A673 (cell line): ENCODE data around the gene INTS11. TPM values are rescaled to one million over a fixed set of nuclear protein-coding genes. Genes with fewer than 3 reads are reported as not detected.

Source experiments
- BruUV-seq: library from RNA; stranded (reverse); fragments of 400-500 nt; replicated peaks from 2 replicates; lab custom pipeline; 2021; lab: Mats Ljungman, UMichigan
- CTCF ChIA-PET: fragments of 300-600 bp; sonication (Branson Sonifier 250); formaldehyde crosslinking; loops from one replicate; lab custom pipeline; 2022; ENCODE audit warnings: antibody characterized with exemption; lab: Charles Lee
- POLR2A ChIA-PET: fragments of 300-600 bp; sonication (Branson Sonifier 250); formaldehyde crosslinking; loops from one replicate; lab custom pipeline; 2022; ENCODE audit warnings: antibody characterized with exemption; ENCODE audit not compliant: low non-redundant PET; lab: Charles Lee
- DNase-seq: peaks from one replicate; pipeline ENCODE4 v3.0.0-alpha.2; 2015; ENCODE audit warnings: low spot score
- H3K27ac ChIP-seq: fragments of 200-600 bp; sonication (generic); 2 replicates; pipeline ENCODE4 v1.5.1; 2016; ENCODE audit warnings: mixed run types, low read depth, mild to moderate bottlenecking, mixed read lengths, antibody characterized with exemption, low read length; ENCODE audit not compliant: poor library complexity, severe bottlenecking
- H3K27me3 ChIP-seq: fragments of 200-600 bp; sonication (generic); replicated peaks from 2 replicates; pipeline ENCODE4 v1.6.1; 2017; ENCODE audit warnings: mixed run types, low read depth, mild to moderate bottlenecking, mixed read lengths, antibody characterized with exemption, low read length; ENCODE audit not compliant: insufficient read depth, poor library complexity
- H3K36me3 ChIP-seq: fragments of 200-600 bp; sonication (generic); 2 replicates; pipeline ENCODE4 v1.6.1; 2016; ENCODE audit warnings: mixed run types, mild to moderate bottlenecking, mixed read lengths, antibody characterized with exemption, low read length; ENCODE audit not compliant: insufficient read depth, poor library complexity, severe bottlenecking
- H3K4me1 ChIP-seq: fragments of 200-600 bp; sonication (generic); 2 replicates; pipeline ENCODE4 v1.6.1; 2017; ENCODE audit warnings: mixed run types, mild to moderate bottlenecking, mixed read lengths, antibody characterized with exemption, low read length; ENCODE audit not compliant: insufficient read depth, poor library complexity, severe bottlenecking
- H3K4me3 ChIP-seq: fragments of 200-600 bp; sonication (generic); 2 replicates; pipeline ENCODE4 v1.5.1; 2016; ENCODE audit warnings: low read depth, mixed run types, mild to moderate bottlenecking, mixed read lengths, low read length; ENCODE audit not compliant: poor library complexity, severe bottlenecking
- H3K9me3 ChIP-seq: fragments of 200-600 bp; sonication (generic); 2 replicates; pipeline ENCODE4 v1.6.1; 2016; ENCODE audit warnings: mixed run types, low read depth, mild to moderate bottlenecking, mixed read lengths, antibody characterized with exemption, low read length; ENCODE audit not compliant: poor library complexity, severe bottlenecking
- EZH2 ChIP-seq: fragments of 200-600 bp; sonication (generic); IDR thresholded peaks from 2 replicates; pipeline ENCODE4 v1.6.1; 2017; ENCODE audit warnings: borderline replicate concordance, low read depth, mild to moderate bottlenecking, mixed read lengths, antibody characterized with exemption, low read length; ENCODE audit not compliant: poor library complexity, severe bottlenecking
- intact Hi-C: fragments of 100-400 bp; cut with micrococcal nuclease; formaldehyde crosslinking; loops from one replicate; pipeline ENCODE4 v1.10.0; 2022; ENCODE audit not compliant: unreplicated experiment
- total RNA-seq: library from RNA; stranded (reverse); gene quantifications from 2 replicates; pipeline ENCODE4 v1.2.3, GENCODE V29; 2021
- TF ChIP-seq, protein P1 (sequence below): fragments of 300-800, 200-600 bp; sonication (generic); conservative IDR thresholded peaks from 2 replicates; pipeline ENCODE4 v1.5.1; 2017; ENCODE audit warnings: low read depth, mild to moderate bottlenecking, antibody characterized with exemption, low read length, moderate library complexity, mixed read lengths

The INTS11 gene
- total RNA-seq, 1 experiment from 2014 or later: 156 TPM

DNA sequence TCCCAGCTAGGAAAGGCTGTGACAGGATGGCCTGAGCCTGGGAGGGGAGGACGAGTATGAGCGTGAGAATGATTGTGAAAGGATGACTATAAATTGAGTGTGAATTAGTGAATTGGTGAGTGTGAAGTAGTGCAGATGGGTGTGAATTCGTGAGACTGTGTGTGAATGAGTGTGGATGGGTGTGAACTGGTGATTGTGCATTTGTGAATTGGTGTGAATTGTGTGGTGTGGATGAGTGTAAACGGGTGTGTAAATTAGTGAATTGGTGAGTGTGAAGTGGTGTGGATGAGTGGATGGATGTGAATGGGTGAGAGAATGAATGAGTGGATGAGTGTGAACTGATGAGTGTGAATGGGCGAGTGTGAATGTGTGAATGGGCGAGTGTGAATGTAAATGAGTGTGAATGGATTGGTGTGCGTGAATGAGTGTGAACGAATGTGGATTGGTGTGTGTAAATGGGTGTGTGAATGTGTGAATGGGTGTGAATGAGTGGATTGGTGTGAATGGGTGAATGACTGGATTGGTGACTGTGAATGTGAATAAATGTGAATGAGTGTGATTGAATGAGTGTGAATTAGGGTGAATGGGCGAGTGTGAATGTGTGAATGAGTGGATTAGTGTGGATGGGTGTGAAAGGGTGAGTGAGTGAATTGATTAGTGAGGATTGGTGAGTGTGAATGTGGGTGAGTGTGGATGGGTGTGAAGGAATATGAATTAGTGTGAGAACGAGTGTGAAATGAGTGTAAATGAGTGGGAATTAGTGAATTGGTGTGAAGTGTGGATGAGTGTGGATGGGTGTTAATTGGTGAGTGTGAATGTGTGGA, 41.6 kb upstream of the INTS11 start:
- Histone ChIP-seq H3K4me1 (no peaks in the 10 kb centered on the region), H3K4me3 (no peak overlapping the region), H3K27ac (no peak overlapping the region), H3K27me3 (no peaks in the 10 kb centered on the region), H3K36me3 (no peaks in the 10 kb centered on the region), H3K9me3 (no peaks in the 10 kb centered on the region)
- CTCF ChIA-PET: no interaction called here
- no peak for TF ChIP-seq EZH2
- TF ChIP-seq, protein P1, sequence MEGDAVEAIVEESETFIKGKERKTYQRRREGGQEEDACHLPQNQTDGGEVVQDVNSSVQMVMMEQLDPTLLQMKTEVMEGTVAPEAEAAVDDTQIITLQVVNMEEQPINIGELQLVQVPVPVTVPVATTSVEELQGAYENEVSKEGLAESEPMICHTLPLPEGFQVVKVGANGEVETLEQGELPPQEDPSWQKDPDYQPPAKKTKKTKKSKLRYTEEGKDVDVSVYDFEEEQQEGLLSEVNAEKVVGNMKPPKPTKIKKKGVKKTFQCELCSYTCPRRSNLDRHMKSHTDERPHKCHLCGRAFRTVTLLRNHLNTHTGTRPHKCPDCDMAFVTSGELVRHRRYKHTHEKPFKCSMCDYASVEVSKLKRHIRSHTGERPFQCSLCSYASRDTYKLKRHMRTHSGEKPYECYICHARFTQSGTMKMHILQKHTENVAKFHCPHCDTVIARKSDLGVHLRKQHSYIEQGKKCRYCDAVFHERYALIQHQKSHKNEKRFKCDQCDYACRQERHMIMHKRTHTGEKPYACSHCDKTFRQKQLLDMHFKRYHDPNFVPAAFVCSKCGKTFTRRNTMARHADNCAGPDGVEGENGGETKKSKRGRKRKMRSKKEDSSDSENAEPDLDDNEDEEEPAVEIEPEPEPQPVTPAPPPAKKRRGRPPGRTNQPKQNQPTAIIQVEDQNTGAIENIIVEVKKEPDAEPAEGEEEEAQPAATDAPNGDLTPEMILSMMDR: no peak
- BruUV-seq: TSS peak; percentile 53
- no peak for DNase-seq
- intact Hi-C loops: no loop called here
- POLR2A ChIA-PET: no interaction called here

DNA sequence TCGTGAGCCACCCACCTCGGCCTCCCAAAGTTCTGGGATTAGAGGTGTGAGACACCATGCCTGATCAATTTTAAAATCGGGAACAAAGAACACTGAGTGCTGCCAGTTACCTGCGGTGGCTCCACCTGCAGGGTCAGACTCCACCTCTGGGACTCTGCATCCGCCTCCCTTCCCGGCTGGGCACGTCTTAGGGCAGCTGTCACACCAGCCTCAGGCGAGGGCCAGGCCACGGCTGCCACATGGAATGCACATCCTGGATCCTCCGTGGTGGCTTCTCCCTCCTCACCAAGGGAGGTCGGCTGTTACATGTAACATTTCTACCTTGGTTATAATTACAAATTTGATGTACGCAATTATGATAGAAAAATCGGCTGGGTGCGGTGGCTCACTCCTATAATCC, 39.8 kb upstream of the INTS11 start:
- ChIA-PET POLR2A (no interaction called here), CTCF (no interaction called here)
- H3K27me3 ChIP-seq: no peaks in the 10 kb centered on the region
- H3K27ac ChIP-seq: no peak overlapping the region
- TF ChIP-seq, protein P1: no peak
- no peak for TF ChIP-seq EZH2
- no peak for DNase-seq
- no TSS peak for BruUV-seq
- no peaks in the 10 kb centered on the region for H3K4me1 ChIP-seq
- H3K36me3 ChIP-seq: no peaks in the 10 kb centered on the region
- H3K9me3 ChIP-seq: no peaks in the 10 kb centered on the region
- intact Hi-C loops: no loop called here
- no peak overlapping the region for H3K4me3 ChIP-seq

DNA sequence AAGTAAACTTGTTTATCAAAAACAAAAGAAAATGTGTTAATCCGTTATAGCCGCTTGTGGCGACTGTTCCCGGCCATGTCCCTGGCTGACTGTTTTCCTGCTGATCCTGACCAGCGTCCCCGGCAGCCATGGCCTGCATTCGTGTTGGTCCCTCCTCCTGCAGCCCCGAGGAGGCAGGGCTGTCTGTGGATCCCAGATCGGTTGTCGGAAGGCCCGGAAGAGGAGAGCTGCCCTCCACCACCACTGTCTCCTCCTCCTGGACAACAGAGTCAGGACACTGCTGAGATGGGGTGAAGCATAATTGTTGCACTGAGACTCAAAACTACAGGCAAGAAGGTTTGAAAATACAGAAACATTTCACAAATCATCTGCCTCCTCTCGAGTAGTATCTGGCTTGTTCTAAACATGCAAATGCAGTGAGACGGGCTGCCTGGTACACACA, 37.5 kb upstream of the INTS11 start:
- TF ChIP-seq EZH2: no peak
- TF ChIP-seq, protein P1: no peak
- Histone ChIP-seq H3K4me1 (no peaks in the 10 kb centered on the region), H3K27me3 (no peaks in the 10 kb centered on the region), H3K27ac (no peak overlapping the region), H3K9me3 (no peaks in the 10 kb centered on the region), H3K36me3 (no peaks in the 10 kb centered on the region), H3K4me3 (no peak overlapping the region)
- DNase-seq: no peak
- ChIA-PET CTCF (no interaction called here), POLR2A (no interaction called here)
- no TSS peak for BruUV-seq
- intact Hi-C loops: no loop called here
